Esophagus squamous epithelium (tissue), 5 donors: Measurements from ENCODE around the gene TTYH3. TPM values are rescaled to one million over a fixed set of nuclear protein-coding genes. Genes with fewer than 3 reads are reported as not detected.
"Not testable (repeated sequence)": the region's sequence is repeated elsewhere in the genome, so short reads cannot be mapped to it uniquely, and the experiment has no call there.

ENCODE experiments used
- DNase-seq: peaks from one replicate; lab custom pipeline; 2025; lab: John Stamatoyannopoulos, UW
- H3K27ac ChIP-seq, 4 donors: fragments of 200-600 bp; sonication (generic); one replicate each; pipeline ENCODE4 v1.5.1; 2016 to 2019; ENCODE audit warnings: mild to moderate bottlenecking in 1 of 4
- H3K27me3 ChIP-seq, 4 donors: fragments of 200-600 bp; sonication (generic); 1 replicate in 3 of 4; 2 replicates in 1 of 4; pipeline versions ENCODE4 v1.5.1 to v1.6.0; 2017 to 2021; ENCODE audit warnings: antibody characterized with exemption in 1 of 4
- H3K36me3 ChIP-seq, 3 donors: fragments of 200-600 bp; sonication (generic); one replicate each; pipeline ENCODE4 v1.5.1; 2016 to 2019
- H3K4me1 ChIP-seq, 3 donors: fragments of 200-600 bp; sonication (generic); one replicate each; pipeline ENCODE4 v1.5.1; 2017 to 2019
- H3K4me3 ChIP-seq, 4 donors: fragments of 200-600 bp; sonication (generic); 1 replicate in 3 of 4; 2 replicates in 1 of 4; pipeline ENCODE4 v1.5.1; 2016 to 2019; ENCODE audit warnings: mild to moderate bottlenecking in 2 of 4, moderate library complexity in 1 of 4
- H3K9me3 ChIP-seq, 3 donors: fragments of 200-600 bp; sonication (generic); one replicate each; pipeline ENCODE4 v1.5.1; 2016 to 2019
- CTCF ChIP-seq, 6 experiments: fragments of 450-650 bp in 4 of 6; fragments of 200-600 bp in 2 of 6; sonication (generic) in 2 of 6; IDR thresholded peaks; one replicate each; pipeline ENCODE4 v1.5.1; 2016 to 2019; ENCODE audit warnings: antibody characterized with exemption in 6 of 6, mild to moderate bottlenecking in 4 of 6, moderate library complexity in 4 of 6
- POLR2A ChIP-seq, 4 donors: fragments of 450-650 bp; IDR thresholded peaks; one replicate each; pipeline ENCODE4 v1.6.1; 2017; ENCODE audit warnings: antibody characterized with exemption in 4 of 4, mild to moderate bottlenecking in 4 of 4, moderate library complexity in 3 of 4
- WGBS, 2 donors: methylation state at CpG; one replicate each; pipeline ENCODE4 v1.1.5; 2018; 5-methylcytosine and 5-hydroxymethylcytosine counted together
- intact Hi-C: fragments of 100-400 bp; cut with DNase I; formaldehyde crosslinking; loops from one replicate; pipeline ENCODE4 v1.15.0; 2022
- total RNA-seq, 4 donors: library from RNA; depleted of rRNA; stranded (reverse); fragments of >200 nt; gene quantifications; one replicate each; pipeline ENCODE4 v1.1.0, GENCODE V29; 2016
- donor health status: DM: yes; HTN: yes; CAD: no.

The TTYH3 gene
- total RNA-seq, 4 donors from 2014 or later = 4.7 to 23.1 (median 10.2) TPM

- H3K27ac ChIP-seq = no peak overlapping the region
- TF ChIP-seq CTCF (IDR thresholded peaks at IDR 0.05) (no peak), POLR2A (IDR thresholded peaks at IDR 0.05) (no peak)
- H3K4me1 ChIP-seq = no peaks in the 10 kb centered on the region
- H3K27me3 ChIP-seq = no peaks in the 10 kb centered on the region
- no peaks in the 10 kb centered on the region for H3K9me3 ChIP-seq
- H3K36me3 ChIP-seq = peaks cover 0 to 68% (median 0%) of the 10 kb centered on the region in 3 donors
- intact Hi-C loops = no loop called here
- DNase-seq = no peak
- no peak overlapping the region for H3K4me3 ChIP-seq
- 85 to 89% methylated on average over 19 to 24 of the region's 24 CpGs for WGBS, 2 donors
Measured at GRCh38 chr7:2586326-2587020, 45.3 kb upstream of the TTYH3 start.

GRCh38 chr7:2587134-2587533, 44.7 kb upstream of the TTYH3 start:
- 88 to 91% methylated on average over 8 to 9 of the region's 9 CpGs for WGBS, 2 donors
- TF ChIP-seq CTCF (IDR thresholded peaks at IDR 0.05) (no peak), POLR2A (IDR thresholded peaks at IDR 0.05) (no peak)
- intact Hi-C loops = no loop called here
- H3K27ac ChIP-seq = no peak overlapping the region
- H3K36me3 ChIP-seq = peaks cover 0 to 72% (median 0%) of the 10 kb centered on the region in 3 donors
- no peaks in the 10 kb centered on the region for H3K4me1 ChIP-seq
- DNase-seq = no peak
- H3K27me3 ChIP-seq = no peaks in the 10 kb centered on the region
- no peaks in the 10 kb centered on the region for H3K9me3 ChIP-seq
- H3K4me3 ChIP-seq = no peak overlapping the region

GRCh38 chr7:2587778-2588177, 44.0 kb upstream of the TTYH3 start:
- Histone ChIP-seq H3K9me3 (no peaks in the 10 kb centered on the region), H3K4me1 (no peaks in the 10 kb centered on the region), H3K36me3 (peaks cover under 1 to 77% (median 3%) of the 10 kb centered on the region in 3 donors), H3K4me3 (no peak overlapping the region), H3K27ac (no peak overlapping the region), H3K27me3 (no peaks in the 10 kb centered on the region)
- TF ChIP-seq POLR2A (IDR thresholded peaks at IDR 0.05) (no peak), CTCF (IDR thresholded peaks at IDR 0.05) (no peak)
- intact Hi-C loops = no loop called here
- 93 to 100% methylated on average over 3 of the region's 21 CpGs for WGBS, 2 donors
- no peak for DNase-seq

GRCh38 chr7:2589341-2589740, 42.4 kb upstream of the TTYH3 start:
- DNase-seq = no peak
- no peaks in the 10 kb centered on the region for H3K4me1 ChIP-seq
- TF ChIP-seq CTCF (IDR thresholded peaks at IDR 0.05) (no peak), POLR2A (IDR thresholded peaks at IDR 0.05) (no peak)
- WGBS, 2 donors = 92 to 94% methylated on average over 16 of the region's 16 CpGs
- H3K27ac ChIP-seq = no peak overlapping the region
- H3K36me3 ChIP-seq = peaks cover 5 to 86% (median 11%) of the 10 kb centered on the region in 3 donors
- no peak overlapping the region for H3K4me3 ChIP-seq
- H3K9me3 ChIP-seq = no peaks in the 10 kb centered on the region
- intact Hi-C loops = no loop called here
- H3K27me3 ChIP-seq = no peaks in the 10 kb centered on the region

GRCh38 chr7:2589941-2590340, 41.8 kb upstream of the TTYH3 start:
- H3K4me1 ChIP-seq, intact Hi-C loops, H3K9me3 ChIP-seq, H3K27ac ChIP-seq, H3K27me3 ChIP-seq, DNase-seq, H3K4me3 ChIP-seq: not testable (repeated sequence)
- peaks cover 5 to 86% (median 11%) of the 10 kb centered on the region in 3 donors for H3K36me3 ChIP-seq
- WGBS, 2 donors = 100% methylated on average over 1 of the region's 15 CpGs; no CpG with 5 or more reads in 1 of the 2 donors
